Fibroblast of skin of left biceps (primary cell): ENCODE results near the gene CTLA4.
"Not testable (repeated sequence)": the region's sequence is repeated elsewhere in the genome, so short reads cannot be mapped to it uniquely, and the experiment has no call there.

Experiments
- DNase-seq, 2 experiments: peaks; one replicate each; pipeline ENCODE4 v3.0.0-alpha.2; 2013; ENCODE audit warnings: low read depth in 2 of 2

CTLA4 gene

DNA sequence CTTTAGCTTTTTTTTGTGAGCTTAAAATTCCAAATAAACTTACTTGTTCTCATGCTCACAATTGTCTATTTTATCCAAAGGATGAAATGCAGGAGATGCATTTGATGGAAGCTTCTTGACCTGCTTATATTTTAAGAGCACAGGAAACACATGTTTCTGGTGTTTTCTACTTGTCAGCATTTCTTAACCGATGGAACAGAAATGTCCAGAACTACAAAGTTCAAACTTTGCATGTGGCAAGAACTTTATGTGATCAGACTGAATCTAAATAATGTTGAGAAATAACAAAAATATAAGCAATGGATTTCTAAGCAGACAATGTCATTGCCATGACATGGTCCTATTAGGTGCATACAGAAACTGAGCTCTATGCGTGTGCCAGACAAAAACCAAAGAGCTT lies 9.9 kb upstream of the CTLA4 start:
- no peak for DNase-seq

DNA sequence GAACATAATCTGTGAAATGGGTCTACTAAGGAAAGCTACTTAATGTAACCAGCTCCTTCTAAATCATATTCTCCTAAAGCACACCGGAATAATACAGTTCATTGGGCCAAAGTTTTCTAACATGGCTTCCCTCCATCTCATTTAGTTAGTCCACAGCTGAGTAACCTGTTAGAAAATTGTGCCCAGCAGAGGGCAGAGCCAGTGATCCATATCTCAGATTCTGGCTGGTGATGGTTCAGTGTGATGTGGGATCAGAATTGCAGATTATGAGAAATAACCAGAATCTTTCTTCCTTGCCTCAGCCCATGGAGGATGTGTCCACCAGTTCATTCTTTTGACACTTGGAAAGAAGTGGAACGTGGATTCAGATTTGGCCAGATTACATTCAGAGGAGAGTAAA lies 9.4 kb upstream of the CTLA4 start:
- DNase-seq = no peak

DNA sequence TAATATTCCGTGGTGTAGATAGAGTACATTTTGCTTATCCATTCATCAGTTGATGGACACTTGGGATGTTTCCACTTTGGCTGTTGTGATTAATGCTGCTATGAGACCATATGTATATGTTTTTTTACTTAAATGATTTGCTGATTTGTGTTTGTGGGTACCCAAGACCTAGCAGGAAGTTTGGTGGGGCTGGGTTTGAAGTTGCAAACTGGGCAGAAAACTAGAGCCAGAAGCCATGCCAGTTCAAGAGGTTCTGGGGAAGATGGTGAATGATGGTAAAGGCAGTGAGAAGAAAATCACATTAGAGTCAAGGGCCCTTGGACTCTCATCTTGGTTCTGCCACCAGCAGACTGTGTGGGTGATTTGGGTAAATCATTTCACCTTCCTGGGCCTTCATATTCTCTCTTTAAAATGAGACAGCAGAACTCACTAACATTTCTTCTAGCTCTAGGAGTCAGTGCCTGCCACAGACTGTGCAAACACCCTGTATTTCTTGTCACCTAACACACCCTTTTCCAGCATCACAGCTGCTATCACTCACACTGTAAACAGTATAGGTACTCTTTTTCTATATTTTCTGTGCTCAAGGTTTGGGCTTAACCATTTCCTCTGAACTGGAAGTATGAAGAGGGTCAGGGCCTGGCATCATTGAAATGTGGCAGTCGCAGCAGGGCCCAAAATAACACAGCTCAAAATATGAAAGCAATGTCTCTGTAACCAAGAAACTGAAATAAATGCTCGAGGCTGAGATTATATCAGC lies 8.4 kb upstream of the CTLA4 start:
- DNase-seq = no peak

DNA sequence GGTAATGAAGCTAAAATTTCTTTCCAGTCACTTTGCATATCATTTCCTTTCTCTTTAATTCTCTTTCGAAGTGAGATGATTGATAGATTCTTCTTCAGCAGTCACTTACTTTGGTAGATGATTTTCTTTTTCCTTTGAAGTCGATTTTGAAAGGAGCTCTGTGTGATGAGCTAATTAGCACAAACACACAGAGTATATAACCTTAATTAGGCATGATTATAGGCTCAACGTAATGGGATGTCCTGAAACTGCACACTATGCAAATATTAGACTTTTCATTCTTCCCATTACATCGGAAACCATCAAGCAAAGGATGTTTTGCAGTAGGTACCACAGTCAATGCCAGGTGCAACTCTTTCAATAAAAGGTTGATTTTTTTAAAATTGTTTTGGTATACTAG lies 6.4 kb upstream of the CTLA4 start:
- no peak for DNase-seq

DNA sequence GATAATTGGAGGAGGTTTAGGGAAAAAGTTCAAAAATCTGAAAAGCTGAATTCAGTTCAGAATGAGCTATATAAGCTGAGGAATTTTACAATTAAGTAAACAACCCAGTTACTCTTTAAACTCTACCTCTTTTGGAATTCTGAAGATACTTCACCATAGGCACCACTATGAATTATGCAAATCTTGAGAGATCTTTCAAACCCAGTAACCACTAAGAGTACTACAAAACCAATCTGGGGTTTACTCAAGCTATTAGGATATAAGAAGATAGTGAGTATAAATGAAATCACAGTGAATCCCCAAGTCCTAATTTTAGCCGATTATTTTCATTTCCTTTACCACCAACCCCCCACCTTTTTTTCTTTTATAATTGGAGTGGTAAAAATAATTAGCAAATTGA lies 6.0 kb upstream of the CTLA4 start:
- no peak for DNase-seq

DNA sequence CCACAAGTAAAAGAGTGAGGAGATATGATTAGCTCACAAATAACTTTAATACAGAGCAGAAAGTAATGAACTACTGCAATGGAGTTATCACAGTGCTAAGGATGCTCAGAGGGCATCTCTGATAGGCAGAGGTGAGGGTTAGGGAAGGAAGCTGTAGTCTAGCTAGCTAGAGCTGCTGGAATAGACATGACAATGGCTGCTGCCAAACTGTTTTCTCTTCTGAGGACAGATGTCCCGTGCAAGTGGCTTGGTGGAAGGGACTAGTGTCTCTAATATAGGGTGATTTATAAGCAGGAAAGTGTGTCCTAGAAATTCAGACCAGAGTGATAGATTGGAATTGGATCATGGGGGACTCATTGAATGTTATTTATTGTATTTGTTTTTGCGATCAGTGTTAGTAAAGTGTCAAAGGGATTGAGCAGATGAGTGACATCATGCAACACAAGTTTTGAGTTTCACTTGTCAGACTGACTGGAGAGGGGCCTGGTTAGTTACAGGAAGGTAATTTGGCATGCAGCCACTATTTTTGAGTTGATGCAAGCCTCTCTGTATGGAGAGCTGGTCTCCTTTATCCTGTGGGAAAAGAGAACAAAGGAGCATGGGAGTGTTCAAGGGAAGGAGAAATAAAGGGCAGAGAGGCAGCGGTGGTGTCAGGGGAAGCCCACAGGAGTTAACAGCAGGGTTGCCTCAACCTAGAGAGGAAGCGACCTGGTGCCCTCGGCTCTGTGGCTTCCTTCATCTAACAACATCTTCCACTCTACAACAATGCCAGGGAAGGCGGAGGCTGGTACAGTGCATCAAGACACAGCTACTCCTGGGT lies 1.9 kb downstream of the CTLA4 start:
- DNase-seq = no peak

DNA sequence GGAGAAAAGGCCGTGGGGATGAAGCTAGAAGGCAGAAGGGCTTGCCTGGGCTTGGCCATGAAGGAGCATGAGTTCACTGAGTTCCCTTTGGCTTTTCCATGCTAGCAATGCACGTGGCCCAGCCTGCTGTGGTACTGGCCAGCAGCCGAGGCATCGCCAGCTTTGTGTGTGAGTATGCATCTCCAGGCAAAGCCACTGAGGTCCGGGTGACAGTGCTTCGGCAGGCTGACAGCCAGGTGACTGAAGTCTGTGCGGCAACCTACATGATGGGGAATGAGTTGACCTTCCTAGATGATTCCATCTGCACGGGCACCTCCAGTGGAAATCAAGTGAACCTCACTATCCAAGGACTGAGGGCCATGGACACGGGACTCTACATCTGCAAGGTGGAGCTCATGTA lies 2.9 kb downstream of the CTLA4 start:
- DNase-seq = no peak

DNA sequence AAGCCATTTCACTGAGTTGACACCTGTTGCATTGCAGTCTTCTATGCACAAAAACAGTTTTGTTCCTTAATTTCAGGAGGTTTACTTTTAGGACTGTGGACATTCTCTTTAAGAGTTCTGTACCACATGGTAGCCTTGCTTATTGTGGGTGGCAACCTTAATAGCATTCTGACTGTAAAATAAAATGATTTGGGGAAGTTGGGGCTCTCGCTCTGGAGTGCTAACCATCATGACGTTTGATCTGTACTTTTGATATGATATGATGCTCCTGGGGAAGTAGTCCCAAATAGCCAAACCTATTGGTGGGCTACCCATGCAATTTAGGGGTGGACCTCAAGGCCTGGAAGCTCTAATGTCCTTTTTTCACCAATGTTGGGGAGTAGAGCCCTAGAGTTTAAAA lies 3.4 kb downstream of the CTLA4 start:
- DNase-seq = no peak

DNA sequence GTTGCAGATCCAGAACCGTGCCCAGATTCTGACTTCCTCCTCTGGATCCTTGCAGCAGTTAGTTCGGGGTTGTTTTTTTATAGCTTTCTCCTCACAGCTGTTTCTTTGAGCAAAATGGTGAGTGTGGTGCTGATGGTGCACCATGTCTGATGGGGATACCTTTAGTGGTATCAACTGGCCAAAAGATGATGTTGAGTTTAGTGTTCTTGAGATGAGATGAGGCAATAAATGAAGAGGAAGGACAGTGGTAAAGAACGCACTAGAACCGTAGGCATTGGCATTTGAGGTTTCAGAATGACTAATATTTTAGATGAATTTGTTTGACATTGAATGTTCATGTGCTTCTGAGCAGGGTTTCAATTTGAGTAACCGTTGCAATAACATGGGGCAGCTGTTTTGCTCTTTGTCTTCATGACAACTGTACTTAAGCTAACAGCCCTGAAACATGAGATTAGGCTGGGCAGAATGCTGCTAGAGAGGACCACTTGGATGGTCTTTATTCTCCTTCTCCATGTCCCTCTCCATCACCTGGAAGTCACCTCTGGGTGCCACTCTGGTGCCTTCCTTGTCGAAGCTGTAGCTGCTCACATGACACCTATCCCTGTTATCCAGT lies 3.9 kb downstream of the CTLA4 start:
- DNase-seq = no peak

DNA sequence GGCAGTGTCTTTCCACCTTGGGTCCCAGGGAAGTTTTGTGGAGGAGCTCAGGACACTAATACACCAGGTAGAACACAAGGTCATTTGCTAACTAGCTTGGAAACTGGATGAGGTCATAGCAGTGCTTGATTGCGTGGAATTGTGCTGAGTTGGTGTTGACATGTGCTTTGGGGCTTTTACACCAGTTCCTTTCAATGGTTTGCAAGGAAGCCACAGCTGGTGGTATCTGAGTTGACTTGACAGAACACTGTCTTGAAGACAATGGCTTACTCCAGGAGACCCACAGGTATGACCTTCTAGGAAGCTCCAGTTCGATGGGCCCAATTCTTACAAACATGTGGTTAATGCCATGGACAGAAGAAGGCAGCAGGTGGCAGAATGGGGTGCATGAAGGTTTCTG lies 5.9 kb downstream of the CTLA4 start:
- no peak for DNase-seq

DNA sequence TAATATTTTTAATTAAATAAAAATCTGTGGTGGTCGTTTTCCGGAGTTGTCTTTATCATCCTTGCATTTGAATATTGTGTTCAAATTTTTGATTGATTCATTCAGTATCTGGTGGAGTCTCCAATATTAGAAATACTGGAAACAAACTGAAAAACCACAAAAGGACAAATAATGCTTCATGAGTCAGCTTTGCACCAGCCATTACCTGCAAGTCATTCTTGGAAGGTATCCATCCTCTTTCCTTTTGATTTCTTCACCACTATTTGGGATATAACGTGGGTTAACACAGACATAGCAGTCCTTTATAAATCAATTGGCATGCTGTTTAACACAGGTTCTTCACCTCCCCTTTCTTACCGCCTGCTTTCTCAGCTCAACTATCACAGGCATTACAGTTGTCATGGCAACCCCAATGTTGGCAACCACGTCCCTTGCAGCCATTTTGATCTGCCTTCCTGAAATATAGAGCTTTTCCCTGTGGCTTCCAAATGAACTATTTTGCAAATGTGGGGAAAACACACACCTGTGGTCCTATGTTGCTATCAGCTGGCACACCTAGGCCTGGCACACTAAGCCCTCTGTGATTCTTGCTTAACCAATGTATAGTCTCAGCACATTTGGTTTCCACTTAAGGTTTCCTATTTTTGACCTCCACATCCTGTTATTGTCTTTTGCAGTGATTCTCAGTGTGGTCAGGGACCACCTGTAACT lies 6.5 kb downstream of the CTLA4 start:
- no peak for DNase-seq

DNA sequence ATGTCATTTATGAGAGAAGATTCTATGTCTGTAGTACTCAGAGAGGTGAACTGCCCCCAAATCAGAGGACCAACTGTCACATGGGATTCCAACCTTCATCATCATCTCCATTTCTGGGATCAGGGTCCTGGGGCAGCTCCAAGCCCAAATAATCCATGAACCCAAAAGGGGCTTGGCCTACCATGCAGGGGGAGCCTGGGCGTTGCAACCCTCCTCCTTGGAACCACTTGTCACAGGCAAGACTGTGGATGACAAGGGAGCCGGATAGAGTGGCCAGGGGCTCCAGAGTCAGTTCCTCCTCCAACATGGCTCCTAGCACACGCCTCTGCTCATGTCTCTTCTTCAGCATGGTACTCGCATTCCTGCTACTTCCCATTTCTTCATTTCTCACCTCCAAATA lies 7.9 kb downstream of the CTLA4 start:
- no peak for DNase-seq

DNA sequence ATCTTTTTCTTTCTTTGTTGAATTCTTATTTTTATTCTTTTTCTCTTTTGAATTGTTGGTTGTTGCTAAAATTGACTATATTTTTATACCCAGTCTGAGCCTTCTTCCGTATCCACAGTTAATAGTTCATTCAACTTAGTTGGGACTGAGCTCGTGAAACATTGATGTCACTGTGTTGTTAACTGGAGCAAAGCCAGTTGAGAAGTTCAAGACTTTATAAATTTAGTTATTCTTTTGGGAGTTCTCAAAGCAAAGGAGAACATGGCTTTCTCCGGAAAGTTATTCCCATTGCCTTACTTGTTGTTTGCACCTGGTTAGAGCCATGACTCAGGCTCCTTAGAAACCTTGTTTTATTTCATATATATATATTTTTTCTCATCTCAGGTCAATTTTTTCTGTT lies 8.8 kb downstream of the CTLA4 start:
- no peak for DNase-seq

DNA sequence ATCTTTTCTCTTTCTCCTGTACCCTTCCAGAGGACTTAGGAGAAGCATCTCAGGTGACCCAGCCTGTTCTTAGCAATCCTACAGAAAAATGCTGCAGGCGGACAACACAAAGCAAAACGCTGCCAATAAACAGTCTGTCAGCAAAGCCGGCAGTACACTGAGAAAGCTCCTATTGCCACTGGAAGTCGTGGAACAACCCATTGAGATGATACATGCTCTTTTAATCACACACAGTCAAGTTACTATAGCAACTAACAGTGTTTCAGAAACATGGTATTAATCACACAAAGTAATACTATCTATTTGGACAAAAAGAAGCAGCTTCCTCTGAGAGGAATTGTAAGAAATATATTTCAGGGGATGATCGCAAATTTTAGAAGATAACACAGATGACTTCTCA lies 10.5 kb downstream of the CTLA4 start:
- DNase-seq = no peak

DNA sequence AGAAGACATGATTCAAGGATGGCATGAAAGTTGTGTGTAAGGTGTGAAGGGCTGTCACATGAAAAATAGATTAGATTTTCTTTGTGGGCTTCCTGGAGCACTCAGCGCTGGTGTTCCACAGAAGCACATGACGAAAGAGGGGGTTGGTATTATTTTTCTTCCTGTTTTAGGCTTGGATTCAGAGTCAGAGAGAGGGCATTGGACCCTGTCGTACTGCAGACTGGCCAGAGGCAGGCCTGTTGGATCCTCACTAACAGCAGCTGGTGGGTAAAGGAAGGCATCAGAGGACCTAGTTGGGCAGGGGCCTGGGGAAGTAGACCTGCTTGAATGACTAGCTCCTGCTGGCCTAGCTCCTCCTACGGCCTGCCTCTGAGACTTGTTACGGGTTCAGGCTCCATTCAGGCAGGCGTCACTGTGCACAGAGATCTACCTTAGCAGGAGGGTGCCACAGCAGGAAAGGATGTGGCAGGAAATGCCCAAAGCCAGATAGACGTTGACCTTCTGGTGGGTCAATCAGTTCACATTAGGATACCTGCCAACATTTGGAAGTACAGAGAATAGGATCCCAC lies 13.1 kb downstream of the CTLA4 start:
- no peak for DNase-seq

DNA sequence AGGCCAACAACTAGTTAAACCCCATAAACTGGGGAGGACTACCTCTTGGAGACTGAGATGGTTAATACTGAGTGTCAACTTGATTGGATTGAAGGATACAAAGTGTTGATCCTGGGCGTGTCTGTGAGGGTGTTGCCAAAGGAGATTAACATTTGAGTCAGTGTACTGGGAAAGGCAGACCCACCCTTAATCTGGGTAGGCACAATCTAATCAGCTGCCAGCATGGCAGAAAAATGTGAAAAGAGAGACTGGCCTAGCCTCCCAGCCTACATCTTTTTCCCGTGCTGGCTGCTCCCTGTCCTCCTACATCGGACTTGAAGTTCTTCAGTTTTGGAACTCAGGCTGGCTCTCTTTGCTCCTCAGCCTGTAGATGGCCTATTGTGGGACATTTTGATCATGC lies 13.6 kb downstream of the CTLA4 start:
- DNase-seq = not testable (repeated sequence)

DNA sequence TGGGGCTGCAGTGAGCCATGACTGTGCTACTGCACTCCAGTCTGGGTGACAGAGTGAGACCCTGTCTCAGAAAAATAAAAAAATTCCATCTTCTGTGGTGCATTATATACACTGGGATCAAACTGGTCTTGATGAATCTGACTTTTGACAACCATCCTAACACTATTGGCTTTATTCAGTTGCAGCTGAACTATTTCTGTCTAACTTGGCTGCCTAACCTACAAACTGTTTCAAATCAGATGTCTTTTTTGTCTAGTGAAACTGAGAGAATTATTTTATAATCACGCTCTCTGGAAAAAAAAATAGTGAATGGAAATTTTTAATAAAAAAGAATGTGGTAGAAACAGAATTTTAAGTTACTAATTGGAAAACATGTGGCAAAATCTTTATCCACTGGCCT lies 15.0 kb downstream of the CTLA4 start:
- no peak for DNase-seq

DNA sequence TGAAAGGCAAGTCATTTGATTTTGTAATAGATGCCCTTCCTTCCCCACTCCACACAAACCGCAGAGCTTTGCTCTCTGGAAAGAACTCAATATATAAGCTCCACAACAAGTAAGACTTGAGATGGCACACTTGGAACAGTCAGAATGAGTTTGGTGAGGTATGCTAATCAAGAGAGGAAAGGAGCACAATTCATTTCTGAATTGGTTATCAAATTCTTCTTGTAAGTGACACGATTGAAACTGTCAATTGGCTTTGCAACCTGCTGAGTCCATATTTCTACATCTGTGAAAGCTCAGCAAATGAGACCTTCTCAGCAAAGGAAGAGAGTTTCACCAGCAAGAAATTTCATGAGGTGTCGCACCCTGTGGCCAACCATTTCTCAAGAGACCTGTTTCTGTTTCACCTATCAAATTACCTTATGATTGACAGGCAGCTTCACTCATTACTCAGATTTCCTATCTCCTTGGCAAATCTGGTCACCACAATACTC lies 19.1 kb downstream of the CTLA4 start:
- DNase-seq = no peak

DNA sequence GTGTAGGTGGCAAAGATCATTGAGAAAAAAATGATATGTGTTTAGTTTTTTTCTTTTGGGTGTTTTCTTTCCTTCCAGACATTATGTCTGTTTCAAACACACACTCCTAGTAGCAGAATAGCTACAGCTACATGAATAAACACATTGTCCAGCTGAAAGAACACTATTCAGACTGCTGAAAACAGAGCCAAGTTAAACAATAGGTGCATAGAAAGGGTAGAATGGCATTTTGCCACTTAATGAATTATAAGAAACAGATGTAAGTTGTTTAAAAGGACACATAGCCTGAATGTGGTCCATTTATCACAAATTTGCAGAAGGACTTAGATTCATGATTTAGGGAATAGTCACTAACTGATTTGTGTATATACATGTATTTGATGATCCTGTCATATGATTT lies 20.1 kb downstream of the CTLA4 start:
- no peak for DNase-seq

DNA sequence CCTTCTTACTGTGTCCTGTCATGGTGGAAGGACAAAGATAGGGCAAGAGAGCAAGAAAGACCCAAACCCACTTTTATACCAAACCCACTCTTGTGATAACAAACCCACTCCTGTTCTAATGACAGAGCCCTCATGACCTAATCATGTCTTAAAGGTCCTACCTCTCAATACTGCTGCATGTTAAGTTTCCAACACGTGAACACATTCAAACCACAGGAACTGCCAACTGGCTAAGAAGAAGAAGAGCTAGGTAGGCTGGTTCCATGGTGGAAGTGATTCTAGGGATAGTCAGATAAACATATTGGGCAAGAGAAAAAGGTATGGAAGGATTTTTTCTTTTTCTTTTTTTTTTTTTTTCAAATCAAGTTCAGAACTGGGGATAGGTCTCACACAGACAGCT lies 22.0 kb downstream of the CTLA4 start:
- DNase-seq = no peak

DNA sequence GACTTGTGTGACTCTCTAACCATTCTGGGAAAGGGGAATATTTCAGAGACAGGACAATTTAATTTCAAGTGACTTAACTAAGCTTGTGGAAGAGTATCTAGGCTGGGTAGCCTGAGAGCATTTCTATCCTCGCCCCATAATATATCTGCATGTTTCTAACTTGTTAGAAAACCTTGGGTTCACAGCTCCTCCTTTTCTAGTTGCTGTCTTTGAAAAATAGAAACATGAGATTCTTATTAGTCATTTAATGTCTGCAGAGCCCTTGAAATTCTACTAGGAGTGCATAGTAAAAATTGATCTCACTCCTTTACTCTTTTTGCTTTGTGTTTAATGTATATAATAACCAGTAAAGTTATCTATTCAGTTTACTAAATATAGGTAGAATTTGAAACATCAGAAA lies 22.4 kb downstream of the CTLA4 start:
- DNase-seq = no peak

DNA sequence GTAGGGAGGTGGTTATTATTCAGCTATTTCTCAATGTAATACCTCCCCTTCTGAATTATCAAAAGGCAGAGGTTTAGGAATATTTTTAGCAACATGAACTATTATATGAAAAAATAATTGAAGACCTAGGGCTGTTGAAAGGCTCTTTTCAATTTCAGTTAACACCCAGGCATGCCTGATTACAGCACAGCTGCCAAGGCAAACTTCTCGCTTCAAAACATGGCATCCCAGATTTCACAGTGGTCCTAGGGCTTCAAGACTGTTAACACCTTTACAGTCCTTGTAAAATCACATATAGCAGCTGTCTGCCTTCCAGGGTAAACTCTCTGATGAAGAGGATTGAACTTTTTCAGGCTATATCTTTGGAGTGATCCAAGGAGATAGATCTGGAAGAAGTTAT lies 23.2 kb downstream of the CTLA4 start:
- DNase-seq = no peak
